ENCODE measurements around the gene CRADD.

DNA sequence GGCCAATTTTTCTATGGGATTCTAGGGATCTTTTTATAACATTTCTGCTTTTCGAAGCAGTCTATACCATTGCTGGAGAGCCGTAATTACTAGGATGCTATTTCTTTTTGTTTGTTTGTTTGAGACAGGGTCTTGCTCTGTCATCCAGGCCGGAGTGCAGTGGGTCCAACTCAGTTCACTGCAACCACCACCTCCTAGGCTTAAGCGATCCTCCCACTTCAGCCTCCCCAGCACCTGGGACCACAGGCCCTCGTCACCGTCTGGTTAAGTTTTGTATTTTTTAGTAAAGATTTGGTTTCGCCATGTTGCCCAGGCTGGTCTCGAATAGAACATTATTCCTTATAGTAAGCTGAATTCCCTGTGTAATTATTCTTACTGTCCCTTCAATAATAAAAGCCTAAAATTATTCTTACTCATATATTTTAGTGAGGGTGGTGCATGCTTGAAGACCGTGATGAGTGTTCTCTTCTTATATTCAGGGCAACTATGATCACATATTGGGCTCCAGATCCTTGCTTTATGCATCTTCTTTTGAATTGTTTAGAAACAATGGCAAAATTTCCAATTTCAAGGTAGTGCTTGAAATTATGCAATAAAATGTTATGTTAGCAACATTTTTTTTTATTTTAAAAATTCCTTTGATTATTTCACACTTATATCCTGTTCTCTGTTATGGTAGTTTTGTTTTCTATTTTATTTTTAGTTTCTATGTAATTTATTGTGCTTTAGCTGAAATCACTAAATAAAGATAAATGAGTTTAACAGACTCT, 66.2 kb downstream of the CRADD start:
- TF ChIP-seq, protein P1, sequence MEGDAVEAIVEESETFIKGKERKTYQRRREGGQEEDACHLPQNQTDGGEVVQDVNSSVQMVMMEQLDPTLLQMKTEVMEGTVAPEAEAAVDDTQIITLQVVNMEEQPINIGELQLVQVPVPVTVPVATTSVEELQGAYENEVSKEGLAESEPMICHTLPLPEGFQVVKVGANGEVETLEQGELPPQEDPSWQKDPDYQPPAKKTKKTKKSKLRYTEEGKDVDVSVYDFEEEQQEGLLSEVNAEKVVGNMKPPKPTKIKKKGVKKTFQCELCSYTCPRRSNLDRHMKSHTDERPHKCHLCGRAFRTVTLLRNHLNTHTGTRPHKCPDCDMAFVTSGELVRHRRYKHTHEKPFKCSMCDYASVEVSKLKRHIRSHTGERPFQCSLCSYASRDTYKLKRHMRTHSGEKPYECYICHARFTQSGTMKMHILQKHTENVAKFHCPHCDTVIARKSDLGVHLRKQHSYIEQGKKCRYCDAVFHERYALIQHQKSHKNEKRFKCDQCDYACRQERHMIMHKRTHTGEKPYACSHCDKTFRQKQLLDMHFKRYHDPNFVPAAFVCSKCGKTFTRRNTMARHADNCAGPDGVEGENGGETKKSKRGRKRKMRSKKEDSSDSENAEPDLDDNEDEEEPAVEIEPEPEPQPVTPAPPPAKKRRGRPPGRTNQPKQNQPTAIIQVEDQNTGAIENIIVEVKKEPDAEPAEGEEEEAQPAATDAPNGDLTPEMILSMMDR (IDR thresholded peaks at IDR 0.05), result no peak
- no peak for TF ChIP-seq EZH2 (IDR thresholded peaks at IDR 0.05; ENCODE audit: borderline replicate concordance, insufficient read depth, low read depth, low read length, poor library complexity, severe bottlenecking)
